Measurements from ENCODE around the gene CYBC1.

CYBC1 gene

DNA sequence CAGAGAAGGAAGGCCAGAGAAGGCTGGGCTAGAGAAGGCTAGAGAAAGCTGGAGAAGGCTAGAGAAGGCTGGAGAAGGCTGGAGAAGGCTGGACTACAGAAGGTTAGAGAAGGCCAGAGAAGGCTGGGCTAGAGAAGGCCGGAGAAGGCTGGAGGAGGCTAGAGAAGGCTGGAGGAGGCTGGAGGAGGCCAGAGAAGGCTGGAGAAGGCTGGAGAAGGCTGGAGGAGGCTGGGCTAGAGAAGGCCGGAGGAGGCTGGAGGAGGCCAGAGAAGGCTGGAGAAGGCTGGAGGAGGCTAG lies 25.7 kb downstream of the CYBC1 start:
- no peak for DNase-seq (ENCODE audit: low spot score)
- TF ChIP-seq, protein P1, sequence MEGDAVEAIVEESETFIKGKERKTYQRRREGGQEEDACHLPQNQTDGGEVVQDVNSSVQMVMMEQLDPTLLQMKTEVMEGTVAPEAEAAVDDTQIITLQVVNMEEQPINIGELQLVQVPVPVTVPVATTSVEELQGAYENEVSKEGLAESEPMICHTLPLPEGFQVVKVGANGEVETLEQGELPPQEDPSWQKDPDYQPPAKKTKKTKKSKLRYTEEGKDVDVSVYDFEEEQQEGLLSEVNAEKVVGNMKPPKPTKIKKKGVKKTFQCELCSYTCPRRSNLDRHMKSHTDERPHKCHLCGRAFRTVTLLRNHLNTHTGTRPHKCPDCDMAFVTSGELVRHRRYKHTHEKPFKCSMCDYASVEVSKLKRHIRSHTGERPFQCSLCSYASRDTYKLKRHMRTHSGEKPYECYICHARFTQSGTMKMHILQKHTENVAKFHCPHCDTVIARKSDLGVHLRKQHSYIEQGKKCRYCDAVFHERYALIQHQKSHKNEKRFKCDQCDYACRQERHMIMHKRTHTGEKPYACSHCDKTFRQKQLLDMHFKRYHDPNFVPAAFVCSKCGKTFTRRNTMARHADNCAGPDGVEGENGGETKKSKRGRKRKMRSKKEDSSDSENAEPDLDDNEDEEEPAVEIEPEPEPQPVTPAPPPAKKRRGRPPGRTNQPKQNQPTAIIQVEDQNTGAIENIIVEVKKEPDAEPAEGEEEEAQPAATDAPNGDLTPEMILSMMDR (IDR thresholded peaks at IDR 0.05; ENCODE audit: extremely low read depth, missing control alignments) = no peak

DNA sequence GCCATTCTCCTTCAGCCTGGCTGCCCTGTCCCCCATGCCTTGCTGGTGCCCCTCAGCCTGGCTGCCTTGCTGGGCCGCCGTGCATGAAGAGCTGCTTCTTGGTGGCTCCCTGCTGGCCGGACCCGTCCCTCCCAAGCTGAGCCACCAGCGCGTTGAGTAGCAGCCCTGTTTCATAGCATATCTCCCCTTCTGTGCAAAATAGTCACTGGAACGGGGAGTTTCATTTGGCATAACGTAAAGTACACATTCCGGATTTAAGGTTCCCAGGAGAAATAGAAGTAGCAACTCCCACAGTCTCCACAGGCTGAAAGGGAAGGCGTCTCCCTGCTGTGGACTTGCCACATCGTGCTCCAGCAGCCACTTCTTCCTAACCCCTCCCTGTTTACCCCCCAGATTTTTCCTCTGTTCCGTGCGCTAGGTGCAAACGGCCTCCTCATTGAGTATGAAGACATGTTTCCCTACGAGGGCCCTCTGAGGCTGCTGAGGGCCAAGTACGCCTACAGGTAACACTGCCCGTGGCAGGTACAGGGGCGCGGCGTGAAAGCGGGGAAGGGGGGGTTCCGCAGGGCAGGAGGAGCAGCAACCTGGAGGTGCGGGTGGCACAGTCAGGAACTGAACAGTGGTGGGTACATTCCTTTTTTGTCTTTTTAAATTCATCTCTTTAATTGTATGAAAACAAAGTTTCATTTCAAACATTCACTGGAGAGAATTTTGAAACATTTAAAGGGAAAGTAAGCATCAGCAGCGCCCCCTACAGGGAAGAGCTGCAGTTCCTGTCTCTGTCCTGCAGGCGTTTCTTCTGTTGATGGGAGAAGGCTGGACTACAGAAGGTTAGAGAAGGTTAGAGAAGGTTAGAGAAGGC lies 26.3 kb downstream of the CYBC1 start:
- DNase-seq (ENCODE audit: low spot score) = peak; percentile 69
- TF ChIP-seq, protein P1 (IDR thresholded peaks at IDR 0.05; ENCODE audit: extremely low read depth, missing control alignments) = peak; percentile 52

DNA sequence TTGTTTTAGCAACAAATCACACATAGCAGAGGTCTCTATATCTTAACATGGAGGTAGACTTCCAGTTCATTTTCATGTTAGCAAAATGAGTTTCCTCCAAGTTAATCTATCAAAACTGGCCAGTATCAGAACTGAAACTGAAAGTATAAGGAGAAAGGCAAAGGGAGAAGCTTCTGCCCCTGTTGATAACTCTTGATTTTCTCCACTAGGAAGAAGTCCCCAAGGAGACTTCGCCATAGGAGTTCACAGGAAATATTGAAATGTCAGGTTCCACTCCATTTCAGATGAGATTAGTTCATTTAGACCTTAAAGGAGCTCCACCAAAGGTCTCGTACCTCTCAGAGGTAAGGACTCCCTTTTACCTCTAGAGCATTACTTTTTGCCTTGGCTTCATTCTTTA lies 31.0 kb downstream of the CYBC1 start:
- DNase-seq (ENCODE audit: low spot score) = no peak

DNA sequence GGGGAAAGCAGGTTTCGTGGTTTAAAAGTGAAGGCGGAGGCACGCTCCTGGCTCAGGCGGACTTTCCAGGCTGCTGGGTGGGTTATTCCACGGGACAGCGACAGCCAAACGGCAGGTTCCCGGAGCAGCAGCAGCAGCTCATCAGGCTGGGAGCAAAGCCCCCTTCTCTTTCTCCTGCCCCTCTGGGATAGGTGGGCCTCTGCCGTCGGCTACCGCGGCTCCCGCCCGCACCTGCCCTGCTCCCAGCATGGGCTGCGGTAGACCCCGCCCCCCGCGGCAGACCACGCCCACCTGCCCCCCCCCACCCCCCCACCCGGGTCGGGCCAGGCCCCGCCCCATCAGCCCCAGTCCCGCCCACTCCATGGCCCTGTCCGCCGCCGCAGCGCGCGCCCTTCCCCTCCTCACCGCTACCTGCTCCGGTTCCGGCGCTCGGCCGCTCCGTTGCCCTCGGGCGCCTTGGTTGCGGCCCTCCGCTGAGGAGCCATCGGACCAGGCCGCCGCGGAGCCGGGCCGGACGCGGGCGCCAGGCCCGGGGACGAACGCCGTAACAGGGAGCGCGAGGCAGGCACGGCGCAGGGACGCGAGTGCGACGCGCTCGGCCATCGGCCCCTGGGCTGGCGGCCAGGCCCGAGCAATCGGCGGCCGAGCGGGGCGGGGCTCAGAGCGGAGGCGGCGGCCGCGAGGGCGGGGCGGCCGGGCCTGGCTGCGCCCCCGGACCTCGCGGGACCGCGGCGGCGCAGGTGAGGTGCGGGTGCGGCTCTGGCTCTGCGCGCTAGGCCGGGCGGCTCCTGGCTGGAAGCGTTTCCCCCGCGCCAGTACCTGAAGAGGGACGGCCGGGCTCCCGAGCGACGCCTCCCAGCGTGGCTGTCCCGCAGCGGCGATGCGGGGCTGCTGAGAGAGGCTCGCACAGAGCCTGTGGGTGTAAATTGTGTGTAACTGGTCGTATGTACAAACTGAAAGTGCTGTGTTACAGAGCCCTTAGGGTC lies 32.3 kb downstream of the CYBC1 start, which contains the start of the genes HEXD and OGFOD3:
Gene HEXD (plus strand): TSS at position 347 of the 986 bp plus-strand sequence. CDS start 1,453 bp downstream, outside the sequence.
Gene OGFOD3 (minus strand): TSS at position 586 of the 986 bp plus-strand sequence. CDS start 101 bp downstream, at position 485.
- TF ChIP-seq, protein P1 (IDR thresholded peaks at IDR 0.05; ENCODE audit: extremely low read depth, missing control alignments) = no peak
- DNase-seq (ENCODE audit: low spot score) = peak; percentile 99

More for the DNA sequence above, 31.0 kb downstream of the CYBC1 start:
- TF ChIP-seq, protein P1 (IDR thresholded peaks at IDR 0.05; ENCODE audit: extremely low read depth, missing control alignments) = no peak

DNA sequence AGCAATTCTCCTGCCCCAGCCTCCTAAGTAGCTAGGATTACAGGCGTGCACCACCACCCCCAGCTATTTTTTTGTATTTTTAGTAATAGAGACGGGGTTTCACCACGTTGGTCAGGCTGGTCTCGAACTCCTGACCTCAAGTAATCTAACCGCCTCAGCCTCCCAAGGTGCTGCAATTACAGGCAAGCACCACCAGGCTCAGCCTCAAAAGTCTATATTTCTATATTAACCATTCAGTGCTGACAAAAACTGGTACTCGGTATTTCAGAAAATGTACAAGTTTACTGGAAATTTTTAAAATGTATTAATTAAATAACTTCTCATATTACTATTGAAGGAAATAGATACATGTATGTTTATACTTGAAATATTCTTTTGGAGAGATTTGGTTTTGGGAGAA lies 33.8 kb downstream of the CYBC1 start:
- no peak for DNase-seq (ENCODE audit: low spot score)
- TF ChIP-seq, protein P1 (IDR thresholded peaks at IDR 0.05; ENCODE audit: extremely low read depth, missing control alignments) = no peak

DNA sequence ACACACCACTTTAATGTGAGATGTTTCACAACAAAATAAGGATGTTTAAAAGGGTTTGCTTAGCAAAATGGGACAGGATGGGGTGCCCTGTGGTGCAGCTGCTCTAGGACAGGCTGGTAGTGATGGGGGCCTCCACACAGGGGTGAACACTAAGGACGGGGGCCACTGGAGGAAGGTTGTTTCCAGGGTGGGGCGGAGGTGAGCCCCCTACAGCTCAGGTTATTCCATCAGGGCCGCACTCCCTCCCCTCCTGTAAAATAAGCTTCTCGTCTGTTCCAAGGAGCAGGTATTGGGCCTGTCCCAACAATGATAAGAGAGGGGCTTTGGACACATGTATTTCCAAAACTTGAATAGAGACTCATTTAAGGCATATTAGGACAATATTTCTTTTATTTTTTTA lies 34.3 kb downstream of the CYBC1 start:
- DNase-seq (ENCODE audit: low spot score) = no peak
- TF ChIP-seq, protein P1 (IDR thresholded peaks at IDR 0.05; ENCODE audit: extremely low read depth, missing control alignments) = no peak
